OCI-LY3 (cell line): Measurements from ENCODE around the gene CXCL9.

Experiments used
- H2AFZ ChIP-seq: fragments of 200-600, 300-600 bp; shearing (Covaris generic); 2 replicates; pipeline ENCODE4 v1.6.0; 2014; ENCODE audit warnings: antibody characterized with exemption, low read depth, low read length
- H3K27ac ChIP-seq: fragments of 200-600, 300-600 bp; sonication (generic); 2 replicates; pipeline ENCODE4 v1.5.1; 2014; ENCODE audit warnings: mild to moderate bottlenecking, low read length, moderate library complexity, mixed read lengths
- H3K27me3 ChIP-seq: fragments of 200-600, 300-600 bp; sonication (generic); 2 replicates; pipeline ENCODE4 v1.6.1; 2014; ENCODE audit warnings: low read depth, low read length, mixed read lengths
- H3K36me3 ChIP-seq: fragments of 200-600, 300-600 bp; sonication (generic); replicated peaks from 2 replicates; pipeline ENCODE3; 2014; ENCODE audit warnings: low read depth, low read length, mixed read lengths
- H3K4me1 ChIP-seq: fragments of 300-600, 200-600 bp; sonication (generic); 2 replicates; pipeline ENCODE4 v1.6.1; 2014; ENCODE audit warnings: low read length, mixed read lengths
- H3K4me2 ChIP-seq: fragments of 200-600, 300-600 bp; sonication (generic); 2 replicates; pipeline ENCODE4 v1.6.1; 2014; ENCODE audit warnings: low read length, mixed read lengths
- H3K4me3 ChIP-seq: fragments of 300-600, 200-600 bp; sonication (generic); 2 replicates; pipeline ENCODE4 v1.5.1; 2014; ENCODE audit warnings: antibody characterized with exemption, mild to moderate bottlenecking, low read length, moderate library complexity
- H3K79me2 ChIP-seq: fragments of 300-600, 200-600 bp; shearing (Covaris generic); 2 replicates; pipeline ENCODE4 v1.6.1; 2014; ENCODE audit warnings: mild to moderate bottlenecking, low read length, mixed read lengths
- H3K9ac ChIP-seq: fragments of 300-600, 200-600 bp; shearing (Covaris generic); 2 replicates; pipeline ENCODE4 v1.6.0; 2014; ENCODE audit warnings: mild to moderate bottlenecking, low read length, moderate library complexity
- H3K9me3 ChIP-seq: fragments of 200-600, 300-600 bp; shearing (Covaris generic); 2 replicates; pipeline ENCODE4 v1.6.1; 2014; ENCODE audit warnings: low read length, mixed read lengths; ENCODE audit not compliant: insufficient read depth
- H4K20me1 ChIP-seq: fragments of 200-600, 300-600 bp; sonication (generic); 2 replicates; pipeline ENCODE4 v1.6.1; 2016; ENCODE audit warnings: low read length, mixed read lengths; ENCODE audit not compliant: insufficient read depth
- CTCF ChIP-seq: fragments of 200-600, 300-600 bp; sonication (generic); IDR thresholded peaks from 2 replicates; pipeline ENCODE4 v1.5.1; 2014; ENCODE audit warnings: antibody characterized with exemption, low read length, low read depth
- EZH2phosphoT487 ChIP-seq: fragments of 200-600 bp; shearing (Covaris generic); IDR thresholded peaks from 2 replicates; pipeline ENCODE4 v1.6.1; 2018; ENCODE audit warnings: antibody characterized with exemption, mixed run types, low read depth

The CXCL9 gene

DNA sequence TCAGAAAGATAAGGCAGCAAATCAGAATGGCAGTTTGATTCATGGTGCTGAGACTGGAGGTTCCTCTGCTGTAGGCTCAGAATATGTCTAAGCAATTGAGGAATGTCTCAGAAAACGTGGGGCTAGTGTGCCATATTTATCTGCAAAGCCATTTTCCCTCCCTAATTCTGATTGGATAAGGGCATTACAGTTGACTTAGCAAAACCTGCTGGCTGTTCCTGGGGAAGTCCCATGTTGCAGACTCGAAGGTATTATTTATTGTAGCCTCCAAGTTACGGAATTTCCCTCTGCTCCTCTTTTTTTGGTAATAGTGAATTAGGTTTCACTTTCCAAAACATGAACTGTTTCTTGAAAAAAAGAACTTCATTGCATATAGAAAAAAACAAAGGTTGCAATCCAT, 16.1 kb upstream of the CXCL9 start, which contains the start of gene CXCL10:
Gene CXCL10, minus strand, starts transcription at position 109 of the 400 bp plus-strand sequence. Its CDS starts 66 bp downstream, at position 43.
- TF ChIP-seq CTCF (no peak), EZH2phosphoT487 (no peak)
- H3K4me1 ChIP-seq, result peaks cover 74% of the 10 kb centered on the region
- H3K9me3 ChIP-seq, result no peaks in the 10 kb centered on the region
- peaks cover 19% of the 10 kb centered on the region for H3K36me3 ChIP-seq
- peak within 1 kb of the TSS; percentile 77 for H3K9ac ChIP-seq
- peak within 1 kb of the TSS; percentile 4; the same call in 1 of the 2 replicates for H2AFZ ChIP-seq
- H4K20me1 ChIP-seq, result no peaks in the 10 kb centered on the region
- H3K4me3 ChIP-seq, result peak within 1 kb of the TSS; percentile 72
- H3K79me2 ChIP-seq, result peaks cover 21% of the 10 kb centered on the region
- peak within 1 kb of the TSS; percentile 93 for H3K27ac ChIP-seq
- H3K4me2 ChIP-seq, result peak within 1 kb of the TSS; percentile 65
- no peaks in the 10 kb centered on the region for H3K27me3 ChIP-seq

DNA sequence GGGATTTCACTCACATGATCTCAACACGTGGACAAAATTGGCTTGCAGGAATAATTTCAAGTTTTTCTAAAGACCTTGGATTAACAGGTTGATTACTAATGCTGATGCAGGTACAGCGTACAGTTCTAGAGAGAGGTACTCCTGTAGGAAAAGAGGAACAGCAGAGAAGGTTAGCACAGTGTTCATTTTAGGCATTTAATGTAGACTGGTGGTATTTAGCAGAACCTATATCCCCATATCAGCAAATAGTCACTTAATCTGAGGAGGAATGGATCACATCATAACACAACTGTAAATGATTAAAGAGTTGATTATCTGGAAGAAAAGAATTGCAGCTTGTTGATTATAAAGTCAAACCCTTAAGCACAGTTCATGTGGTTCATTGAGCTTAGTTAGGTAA, 15.4 kb upstream of the CXCL9 start:
- TF ChIP-seq EZH2phosphoT487, result no peak
- TF ChIP-seq CTCF, result no peak
- Histone ChIP-seq H3K27me3 (no peaks in the 10 kb centered on the region), H4K20me1 (no peaks in the 10 kb centered on the region), H3K4me2 (peak overlapping the region; percentile 65), H3K9me3 (no peaks in the 10 kb centered on the region), H2AFZ (no peak overlapping the region), H3K79me2 (peaks cover 21% of the 10 kb centered on the region), H3K4me3 (peak overlapping the region; percentile 72), H3K36me3 (peaks cover 19% of the 10 kb centered on the region), H3K4me1 (peaks cover 75% of the 10 kb centered on the region), H3K9ac (peak overlapping the region; percentile 77), H3K27ac (peak overlapping the region; percentile 93)

GRCh38 chr4:76022031-76022430, 14.7 kb upstream of the CXCL9 start:
- TF ChIP-seq EZH2phosphoT487 (no peak), CTCF (no peak)
- Histone ChIP-seq H3K27me3 (no peaks in the 10 kb centered on the region), H3K9ac (peak overlapping the region; percentile 77), H3K4me1 (peaks cover 81% of the 10 kb centered on the region), H3K4me3 (peak overlapping the region; percentile 72), H3K9me3 (no peaks in the 10 kb centered on the region), H3K36me3 (peaks cover 19% of the 10 kb centered on the region), H3K79me2 (peaks cover 21% of the 10 kb centered on the region), H3K27ac (peak overlapping the region; percentile 93), H2AFZ (peak overlapping the region; percentile 29; the same call in 1 of the 2 replicates), H4K20me1 (no peaks in the 10 kb centered on the region), H3K4me2 (peak overlapping the region; percentile 65)

DNA sequence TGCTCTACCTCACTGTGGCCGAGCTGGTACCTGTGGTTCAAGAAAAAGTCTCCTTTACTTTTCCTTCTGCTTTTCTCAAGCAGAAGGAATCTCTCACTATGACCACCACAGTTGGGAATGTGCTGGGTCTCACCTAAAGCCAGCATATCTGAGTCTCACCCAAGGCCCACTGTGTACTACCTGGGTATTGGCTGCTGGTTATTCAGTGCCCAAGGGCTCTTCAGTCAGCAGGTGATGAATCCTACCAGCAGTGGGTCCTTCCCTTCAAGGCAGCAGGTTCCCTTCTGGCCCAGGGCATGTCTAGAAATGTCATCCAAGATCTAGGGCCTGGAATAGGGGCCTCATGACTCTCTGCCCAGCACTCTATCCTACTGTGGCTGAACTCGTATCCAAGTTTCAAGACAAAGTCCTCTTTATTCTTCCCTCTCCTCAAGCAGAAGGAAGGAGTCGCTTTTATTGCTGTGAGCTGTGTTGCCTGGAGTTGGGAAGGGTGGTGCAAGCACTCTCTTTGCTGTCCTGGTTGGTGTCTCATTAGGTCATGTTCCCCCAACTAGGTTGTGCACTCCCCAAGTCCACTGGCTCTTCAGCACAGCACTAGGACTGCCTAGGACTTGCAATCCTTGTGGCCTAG, 9.9 kb upstream of the CXCL9 start:
- Histone ChIP-seq H3K79me2 (peaks cover 9% of the 10 kb centered on the region), H3K9me3 (no peaks in the 10 kb centered on the region), H2AFZ (no peak overlapping the region), H3K4me2 (peak overlapping the region; percentile 56), H3K4me3 (no peak overlapping the region), H3K27me3 (no peaks in the 10 kb centered on the region), H4K20me1 (no peaks in the 10 kb centered on the region), H3K9ac (peak overlapping the region; percentile 85), H3K36me3 (peaks cover 14% of the 10 kb centered on the region), H3K27ac (peak overlapping the region; percentile 98), H3K4me1 (peaks cover 96% of the 10 kb centered on the region)
- TF ChIP-seq EZH2phosphoT487 (no peak), CTCF (no peak)
